HG03378 (cell line): ENCODE measurements around the gene TMX2.

Source experiments
- ATAC-seq: cut with Tn5 transposase; IDR thresholded peaks from one replicate; pipeline ENCODE4 v1.9.1; 2021; ENCODE audit warnings: mild to moderate bottlenecking, moderate library complexity; ENCODE audit not compliant: unreplicated experiment

TMX2 gene

GRCh38 chr11:57764566-57764965 is 52.2 kb downstream of the TMX2 start:
- no peak for ATAC-seq

- ATAC-seq = no peak
These were observed 52.6 kb downstream of the TMX2 start for GRCh38 chr11:57764972-57765371.

- ATAC-seq = no peak
These were observed 58.4 kb downstream of the TMX2 start for GRCh38 chr11:57770793-57771192.

- no peak for ATAC-seq
These were observed 59.0 kb downstream of the TMX2 start for GRCh38 chr11:57771365-57771764.

- no peak for ATAC-seq
These were observed 60.2 kb downstream of the TMX2 start for GRCh38 chr11:57772562-57772961.

GRCh38 chr11:57773026-57773598 is 60.7 kb downstream of the TMX2 start:
- ATAC-seq = no peak

GRCh38 chr11:57775491-57775890 is 63.1 kb downstream of the TMX2 start:
- no peak for ATAC-seq

GRCh38 chr11:57776031-57776521 is 63.7 kb downstream of the TMX2 start:
- no peak for ATAC-seq

GRCh38 chr11:57776577-57777210 is 64.3 kb downstream of the TMX2 start:
- no peak for ATAC-seq

- no peak for ATAC-seq
These were observed 65.5 kb downstream of the TMX2 start for GRCh38 chr11:57777969-57778317.

GRCh38 chr11:57778318-57779037 is 66.1 kb downstream of the TMX2 start:
- no peak for ATAC-seq

- ATAC-seq = no peak
These were observed 66.9 kb downstream of the TMX2 start for GRCh38 chr11:57779276-57779675.

GRCh38 chr11:57781529-57781943 is 69.1 kb downstream of the TMX2 start:
- ATAC-seq = no peak

GRCh38 chr11:57785072-57785471 is 72.7 kb downstream of the TMX2 start:
- peak; percentile 67 for ATAC-seq

- no peak for ATAC-seq
These were observed 74.0 kb downstream of the TMX2 start for GRCh38 chr11:57786436-57786835.

- no peak for ATAC-seq
These were observed 74.7 kb downstream of the TMX2 start for GRCh38 chr11:57787006-57787604.

- no peak for ATAC-seq
These were observed 75.7 kb downstream of the TMX2 start for GRCh38 chr11:57787920-57788702.

GRCh38 chr11:57788703-57789088 is 76.3 kb downstream of the TMX2 start:
- no peak for ATAC-seq
